Hepatic stellate cell (primary cell): ENCODE measurements around the gene RPP30.

Experiments
- DNase-seq: peaks from one replicate; pipeline ENCODE4 v3.0.0; 2011; ENCODE audit warnings: low spot score

The RPP30 gene

GRCh38 chr10:90944749-90945148 is 73.0 kb downstream of the RPP30 start:
- no peak for DNase-seq

DNA sequence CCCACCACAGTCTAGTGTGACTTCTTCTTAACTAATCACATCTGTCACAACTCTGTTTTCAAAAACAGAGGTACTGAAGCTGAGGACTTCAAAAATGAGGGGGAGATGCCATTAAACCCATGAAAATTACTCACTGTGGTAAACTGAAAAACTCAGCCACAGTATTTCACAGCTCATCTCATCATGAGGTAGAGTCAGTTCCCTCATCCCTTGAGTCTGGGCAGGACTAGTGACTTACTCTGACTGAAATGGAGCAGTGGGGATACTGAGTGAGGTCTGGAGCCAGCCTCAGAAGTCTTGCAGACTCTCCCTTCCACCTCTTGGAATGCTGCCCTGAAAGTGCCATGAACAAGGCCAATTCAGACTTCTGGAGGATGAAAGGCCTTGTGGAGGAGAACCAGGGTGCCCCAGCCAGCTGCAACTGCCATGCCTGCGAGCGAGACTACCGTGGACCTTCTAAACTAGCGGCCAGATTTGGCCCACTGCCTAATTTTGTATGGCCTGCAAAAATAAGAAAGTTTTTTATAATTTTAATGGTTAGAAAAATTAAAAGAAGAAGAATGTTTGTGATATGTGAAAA is 73.8 kb downstream of the RPP30 start:
- DNase-seq: no peak

GRCh38 chr10:90947030-90947960 is 75.5 kb downstream of the RPP30 start:
- no peak for DNase-seq
